Left kidney (tissue), 8 donors: ENCODE results near the gene RHOXF1. TPM values are rescaled to one million over a fixed set of nuclear protein-coding genes. Genes with fewer than 3 reads are reported as not detected.
"Not testable (repeated sequence)": the region's sequence is repeated elsewhere in the genome, so short reads cannot be mapped to it uniquely, and the experiment has no call there.

Experiments
- DNase-seq: peaks from one replicate; pipeline ENCODE4 v3.0.0-alpha.2; 2013
- long read RNA-seq, 8 donors: transcript quantifications; one replicate each; lab custom pipeline, GENCODE V29; 2026
- polyA plus RNA-seq: library from polyadenylated mRNA; unstranded; fragments of 120-200 nt; gene quantifications from one replicate; pipeline ENCODE4 v1.2.1, GENCODE V29; 2013; ENCODE audit not compliant: insufficient read length

Gene RHOXF1, protein sequence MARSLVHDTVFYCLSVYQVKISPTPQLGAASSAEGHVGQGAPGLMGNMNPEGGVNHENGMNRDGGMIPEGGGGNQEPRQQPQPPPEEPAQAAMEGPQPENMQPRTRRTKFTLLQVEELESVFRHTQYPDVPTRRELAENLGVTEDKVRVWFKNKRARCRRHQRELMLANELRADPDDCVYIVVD
- 3.0 TPM for polyA plus RNA-seq
- long read RNA-seq, donor 1, partial matches to known transcripts = 0 of 1 reads
- long read RNA-seq, donor 1, other reads (novel, unspliced or antisense) = 0 of 1 reads
- long read RNA-seq, donor 2, partial matches to known transcripts = 0 of 2 reads
- long read RNA-seq, donor 2, other reads (novel, unspliced or antisense) = 0 of 2 reads
- long read RNA-seq, donor 3 = 0 reads
- long read RNA-seq, donor 4 = 0 reads
- long read RNA-seq, donor 5 = 0 reads
- long read RNA-seq, donor 6 = 0 reads
- long read RNA-seq, donor 7, partial matches to known transcripts = 0 of 1 reads
- long read RNA-seq, donor 7, other reads (novel, unspliced or antisense) = 0 of 1 reads
- long read RNA-seq, donor 8 = 0 reads

DNA sequence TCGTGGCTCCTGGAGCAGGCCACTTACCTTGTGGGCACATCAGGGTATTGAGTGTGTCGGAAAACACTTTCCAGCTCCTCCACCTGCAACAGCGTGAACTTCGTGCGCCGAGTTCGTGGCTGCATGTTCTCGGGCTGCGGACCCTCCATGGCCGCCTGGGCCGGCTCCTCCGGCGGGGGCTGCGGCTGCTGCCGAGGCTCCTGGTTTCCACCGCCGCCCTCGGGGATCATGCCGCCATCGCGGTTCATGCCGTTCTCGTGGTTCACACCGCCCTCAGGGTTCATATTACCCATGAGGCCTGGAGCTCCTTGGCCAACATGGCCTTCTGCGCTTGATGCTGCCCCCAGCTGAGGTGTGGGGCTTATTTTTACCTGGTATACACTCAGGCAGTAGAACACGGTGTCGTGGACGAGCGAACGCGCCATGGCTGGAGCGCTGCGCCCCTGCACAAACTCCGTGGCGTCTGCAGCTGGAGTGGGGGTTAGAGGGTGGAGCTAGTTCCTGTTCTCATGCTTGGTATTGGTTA lies at the start of gene RHOXF1:
RHOXF1 (minus strand) TSS at position 476 of the 526 bp plus-strand sequence; CDS start at position 425, 51 bp downstream.
- no peak for DNase-seq

DNA sequence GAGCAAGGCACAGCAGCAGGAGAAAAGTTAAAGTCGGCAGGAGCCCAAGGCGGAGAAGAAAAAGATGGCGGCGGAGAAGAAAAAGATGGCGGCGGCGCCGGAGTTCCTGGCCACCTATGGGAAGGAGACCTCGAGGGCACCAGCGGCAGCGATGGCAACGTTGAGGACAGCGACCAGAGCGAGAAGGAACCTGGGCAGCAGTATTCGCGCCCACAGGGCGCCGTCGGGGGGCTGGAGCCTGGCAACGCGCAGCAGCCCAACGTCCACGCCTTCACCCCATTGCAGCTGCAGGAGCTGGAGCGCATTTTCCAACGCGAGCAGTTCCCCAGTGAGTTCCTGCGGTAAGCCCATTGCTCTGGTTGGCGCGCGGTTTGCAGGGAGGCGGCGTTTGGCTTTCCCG lies 43.4 kb upstream of the RHOXF1 start:
- not testable (repeated sequence) for DNase-seq

DNA sequence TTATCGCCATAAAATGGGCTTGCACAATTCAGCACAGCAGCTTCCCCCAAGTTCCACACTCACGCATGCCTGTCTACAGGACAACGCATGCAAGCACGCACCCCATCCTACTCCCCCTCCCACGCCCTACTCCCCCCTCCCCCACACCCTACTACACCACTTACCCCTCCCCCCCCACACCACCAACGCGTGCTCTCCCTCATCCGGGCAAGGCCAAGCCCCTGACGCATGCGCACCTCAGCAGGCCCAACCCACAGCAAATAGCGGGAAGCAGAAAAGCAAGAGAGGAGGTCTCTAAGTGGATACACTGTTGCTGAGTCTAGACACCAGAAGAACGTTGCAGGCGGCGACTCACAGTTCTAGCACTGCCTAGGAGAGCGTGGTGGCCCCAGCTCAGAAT lies 42.6 kb upstream of the RHOXF1 start, which contains the start of gene RHOXF2:
RHOXF2 (plus strand) TSS at position 301 of the 400 bp plus-strand sequence. CDS start 138 bp downstream, outside the sequence.
- not testable (repeated sequence) for DNase-seq

DNA sequence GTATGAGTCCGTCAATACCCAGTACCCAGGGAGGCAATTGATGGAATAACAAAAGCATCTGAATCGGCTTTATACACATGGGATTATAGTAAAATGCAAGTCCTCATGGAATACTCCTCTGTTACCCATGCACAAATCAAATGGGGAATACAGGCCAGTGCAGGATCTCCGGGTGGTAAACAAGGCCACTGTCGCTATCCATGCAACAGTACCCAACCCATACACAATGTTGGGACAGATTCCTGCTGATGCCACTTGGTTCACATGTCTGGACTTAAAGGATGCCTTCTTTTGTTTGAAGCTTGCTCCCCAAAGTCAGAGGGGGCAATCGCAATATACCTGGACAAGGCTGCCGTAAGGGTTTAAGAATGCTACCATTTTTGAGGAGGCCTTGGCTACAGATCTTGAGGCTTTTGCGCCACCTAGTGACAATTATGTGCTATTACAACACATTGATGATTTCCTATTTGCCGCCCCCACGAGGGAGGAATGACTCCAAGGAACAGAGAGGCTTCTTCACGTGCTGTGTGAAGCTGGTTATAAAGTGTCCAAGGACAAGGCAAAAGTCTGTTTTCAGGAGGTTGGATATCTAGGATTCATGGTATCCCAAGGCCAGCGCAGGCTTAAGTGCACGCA lies 34.5 kb upstream of the RHOXF1 start:
- not testable (repeated sequence) for DNase-seq

DNA sequence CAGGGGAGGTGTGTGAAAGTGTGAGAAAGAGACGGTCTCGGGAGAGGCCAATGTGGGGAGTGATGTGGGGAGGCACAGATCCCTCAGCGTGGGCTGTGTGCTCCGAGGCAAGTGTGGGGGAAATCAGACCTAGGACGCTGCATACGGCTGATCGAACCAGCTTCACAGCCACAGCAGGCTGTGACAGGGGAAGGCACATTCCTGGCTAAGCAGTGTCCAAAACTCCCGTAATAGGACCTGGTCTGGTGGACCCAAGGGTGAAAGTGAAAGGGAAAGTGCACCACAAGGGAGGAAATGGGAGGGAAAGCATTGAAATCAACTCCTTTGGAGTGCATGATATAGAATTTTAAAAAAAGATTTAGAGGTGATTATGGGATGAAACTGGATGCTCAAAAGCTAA lies 31.8 kb upstream of the RHOXF1 start:
- no peak for DNase-seq

DNA sequence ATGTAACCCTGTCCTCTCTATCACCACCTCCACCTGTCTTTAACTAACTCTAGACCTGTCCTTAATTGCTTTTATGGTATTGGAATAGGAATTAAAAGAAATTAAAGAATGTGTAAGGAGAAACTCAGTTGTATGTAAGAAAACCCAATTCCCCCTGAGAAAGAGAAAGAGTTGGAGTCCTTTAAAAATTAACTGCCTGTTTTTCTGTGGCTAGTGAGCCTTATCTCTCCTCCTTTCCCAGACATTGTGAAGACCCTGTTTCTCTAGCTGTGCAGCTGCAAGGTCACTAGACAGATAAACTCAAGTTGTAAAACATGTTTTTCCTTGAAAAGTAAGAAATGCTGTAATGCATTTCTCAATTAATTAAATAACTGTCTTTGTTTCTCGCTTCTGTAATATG lies 30.6 kb upstream of the RHOXF1 start:
- DNase-seq = not testable (repeated sequence)

DNA sequence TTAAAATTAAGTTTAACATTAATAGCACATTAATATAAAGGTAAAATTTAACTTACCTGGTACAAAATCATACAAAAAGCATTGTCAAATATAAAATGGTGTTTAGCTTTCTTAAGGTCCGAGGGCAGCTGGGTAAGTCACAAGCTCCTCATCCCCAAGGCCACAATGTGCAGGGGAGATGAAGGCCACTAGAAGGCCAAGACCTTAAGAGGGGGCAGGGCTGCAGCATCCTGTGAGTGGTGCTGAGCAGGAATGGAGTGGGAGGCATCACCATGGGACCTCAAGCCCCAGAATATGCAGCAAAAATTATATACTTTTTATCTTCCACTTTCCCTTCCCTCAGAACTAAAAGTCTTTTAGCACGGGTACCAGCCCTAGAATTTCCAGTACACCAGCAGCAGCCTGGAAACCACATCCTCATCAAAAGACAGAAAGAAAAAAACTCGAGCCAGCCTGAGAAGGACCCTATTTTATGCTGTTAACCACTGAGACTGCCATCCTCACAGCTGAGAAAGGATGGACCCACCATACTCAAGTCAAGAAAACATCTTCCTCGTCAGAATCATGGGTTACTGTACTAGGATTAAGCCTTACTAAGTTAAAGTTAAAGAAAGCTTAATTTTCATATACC lies 29.7 kb upstream of the RHOXF1 start:
- DNase-seq = no peak

DNA sequence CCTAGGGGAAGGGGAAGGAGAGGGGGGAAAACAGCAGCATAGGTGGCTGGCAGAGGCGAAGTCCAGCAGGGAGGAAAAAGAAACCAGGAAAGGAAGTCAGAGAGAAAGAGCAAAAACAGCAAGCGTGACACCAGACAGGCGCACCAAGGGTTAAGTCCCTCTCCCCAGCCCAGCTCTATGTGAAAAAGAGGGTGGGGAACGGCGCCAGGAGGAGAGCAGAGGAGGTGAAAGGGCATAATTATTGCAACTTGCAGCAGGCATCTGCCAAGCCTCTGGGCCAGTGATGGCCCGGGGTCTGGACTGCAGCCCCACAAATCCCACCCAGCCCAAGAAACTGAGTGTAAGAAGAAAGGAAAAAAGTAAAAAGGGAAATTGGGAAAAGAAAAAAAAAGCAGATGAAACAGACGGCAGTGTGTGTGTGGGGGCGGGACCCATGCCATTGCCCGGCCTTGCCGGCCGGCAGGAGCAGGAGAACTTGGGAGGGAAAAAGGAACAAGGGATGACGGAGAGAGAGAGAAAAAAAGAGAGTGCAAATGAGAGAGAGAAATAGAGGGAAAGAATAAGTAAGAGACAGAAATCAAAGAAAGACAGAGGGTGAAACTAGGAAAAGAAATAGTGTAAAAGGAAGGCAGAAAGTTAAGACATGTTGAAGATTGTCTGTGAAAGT lies 28.6 kb upstream of the RHOXF1 start:
- peak; percentile 5 for DNase-seq

DNA sequence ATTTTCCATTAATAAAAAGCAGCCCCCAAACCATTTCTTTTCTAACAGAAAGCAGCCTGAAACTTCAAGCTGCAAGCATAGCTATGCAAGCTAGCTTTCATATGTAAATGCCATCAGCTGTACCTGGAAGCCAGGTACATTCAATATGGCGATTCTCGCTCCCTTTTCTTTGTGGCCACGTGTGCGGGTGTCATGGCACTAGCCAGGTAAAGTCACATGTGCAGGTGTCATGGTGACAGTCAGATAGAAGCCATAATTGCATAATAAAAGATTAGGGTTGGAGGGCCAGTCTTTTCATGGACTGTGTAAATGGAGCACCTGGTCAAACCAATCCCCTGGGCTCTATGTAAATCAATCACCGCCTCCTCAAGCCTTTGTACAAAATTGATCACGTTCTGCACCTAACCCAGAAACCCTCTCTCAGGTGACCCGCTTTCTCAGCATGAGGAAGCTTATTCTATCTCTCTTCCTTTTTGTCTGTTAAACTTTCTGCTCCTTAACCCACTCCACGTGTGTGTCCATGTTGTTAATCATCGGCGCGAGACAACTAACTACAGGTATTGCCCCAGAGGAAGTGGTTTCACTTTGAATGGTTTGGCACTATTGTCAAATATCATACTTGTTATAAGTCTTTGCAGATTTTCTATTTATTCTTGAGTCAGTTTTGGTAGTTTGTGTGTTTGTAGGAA lies 24.7 kb upstream of the RHOXF1 start:
- no peak for DNase-seq

DNA sequence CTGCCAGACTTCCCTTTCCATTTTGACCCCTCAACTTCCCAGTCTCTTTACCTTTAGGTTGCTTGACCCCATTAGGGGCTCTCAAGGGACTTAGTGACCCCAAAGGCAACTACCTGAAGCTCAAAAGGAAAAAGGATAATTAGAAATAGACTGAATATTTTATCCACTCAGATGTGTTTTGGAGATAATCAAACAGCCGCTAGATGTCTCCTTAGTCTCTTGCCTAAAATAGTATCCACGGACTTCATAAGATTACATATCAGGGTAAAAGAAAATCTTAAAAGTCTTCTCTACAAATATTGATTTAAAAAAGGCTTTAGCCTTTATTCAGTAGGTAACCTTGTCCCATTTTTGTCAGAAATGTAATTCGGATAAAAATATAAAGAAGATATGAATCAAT lies 21.7 kb upstream of the RHOXF1 start:
- DNase-seq = no peak

DNA sequence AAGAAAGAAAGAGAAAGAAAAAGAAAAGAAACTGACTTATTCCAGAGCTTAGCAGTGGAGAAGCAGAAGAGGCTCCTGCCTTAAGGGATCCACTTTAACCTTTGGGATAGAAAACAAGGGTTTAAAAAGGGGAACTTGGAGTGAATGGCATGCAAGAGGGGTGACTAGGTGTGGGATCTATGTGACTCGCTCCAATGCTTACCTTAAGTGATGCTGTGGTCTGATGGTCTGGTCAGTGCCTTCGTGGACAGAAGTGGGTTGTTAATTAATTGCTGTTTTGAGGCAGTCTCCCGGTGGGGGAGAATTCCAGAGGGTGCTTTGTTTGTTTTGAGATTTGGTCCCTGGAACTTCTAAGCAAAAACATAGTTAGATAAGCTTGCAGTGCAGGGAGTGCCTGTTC lies 21.1 kb upstream of the RHOXF1 start:
- no peak for DNase-seq

DNA sequence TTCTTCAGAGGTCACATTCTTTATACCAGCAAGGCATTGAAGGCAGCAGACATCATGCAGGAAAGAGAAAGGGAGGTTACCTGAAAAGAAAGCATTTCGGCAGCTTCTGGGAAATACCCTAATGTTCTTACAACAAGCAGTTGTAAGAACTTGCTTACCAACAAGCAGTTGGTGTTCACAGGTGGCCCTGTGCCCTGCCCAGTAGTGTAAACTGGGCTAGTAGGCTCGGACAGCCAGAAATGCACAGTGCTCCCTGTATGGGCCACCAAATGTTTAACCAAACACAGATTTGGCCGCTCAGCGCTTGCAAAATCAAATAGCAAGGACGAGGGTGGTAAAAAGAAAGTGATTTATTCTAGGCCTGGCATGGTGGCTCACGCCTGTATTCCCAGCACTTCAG lies 20.4 kb upstream of the RHOXF1 start:
- DNase-seq = no peak

DNA sequence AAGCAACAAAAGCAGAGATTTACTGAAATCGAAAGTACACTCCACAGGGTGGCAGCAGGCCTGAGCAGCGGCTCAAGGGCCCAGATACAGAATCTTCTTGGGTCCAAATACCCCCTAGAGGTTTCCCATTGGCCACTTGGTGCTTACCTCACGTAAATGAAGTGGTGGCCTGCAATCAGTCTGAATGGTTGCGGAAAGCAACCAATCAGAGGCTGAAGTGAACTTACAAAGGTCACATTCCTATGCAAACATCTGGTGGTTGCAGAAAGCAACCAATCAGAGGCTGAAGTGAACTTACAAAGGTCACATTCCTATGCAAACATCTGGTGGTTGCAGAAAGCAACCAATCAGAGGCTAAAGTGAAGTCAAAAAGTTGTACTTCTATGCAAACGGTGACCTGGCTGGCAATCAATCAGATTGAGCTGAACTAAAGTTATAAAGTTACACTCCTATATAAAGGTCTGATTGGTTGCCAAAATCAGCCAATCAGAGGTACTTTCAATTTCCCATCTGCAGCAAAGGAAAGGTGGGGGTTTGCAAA lies 12.7 kb upstream of the RHOXF1 start:
- DNase-seq = not testable (repeated sequence)

DNA sequence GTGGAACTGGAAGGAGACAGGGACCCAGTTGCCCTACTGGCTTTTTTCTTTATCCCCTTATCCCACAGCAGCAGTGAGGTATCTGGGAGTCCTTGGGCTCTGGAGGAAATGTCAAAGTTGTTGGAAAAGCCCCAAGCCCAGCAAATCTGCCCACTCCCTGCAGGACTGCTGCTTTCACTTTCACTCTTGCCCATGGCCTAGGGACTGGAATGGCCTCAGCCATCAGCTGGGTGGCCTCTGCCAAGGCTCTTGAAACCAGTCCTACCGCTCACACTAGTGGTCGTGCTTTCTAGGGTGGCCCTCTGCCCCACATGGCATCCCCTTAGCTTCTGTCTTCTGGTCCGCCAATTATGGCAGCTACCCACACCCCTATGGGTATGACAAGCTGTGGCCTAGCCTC lies 9.7 kb upstream of the RHOXF1 start:
- DNase-seq = no peak

DNA sequence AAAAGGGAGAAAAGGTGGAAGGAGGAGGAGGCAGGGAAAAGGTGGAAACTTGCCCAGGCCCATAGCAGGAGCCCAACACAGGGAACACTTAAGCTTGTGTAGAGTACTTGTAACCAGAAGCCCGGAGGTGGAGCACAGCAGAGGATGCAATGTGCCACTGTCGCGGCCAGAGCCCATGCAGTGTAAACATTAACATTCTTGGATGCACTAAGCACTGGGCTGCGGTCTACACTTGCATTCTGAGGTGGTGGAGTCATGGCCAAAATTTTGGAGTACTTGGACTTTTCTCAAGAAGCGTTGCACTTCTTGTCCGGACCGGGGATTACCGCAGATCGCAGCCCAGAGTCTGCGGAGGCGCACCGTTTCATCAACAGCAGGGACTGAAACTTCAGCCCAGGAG lies 4.5 kb upstream of the RHOXF1 start:
- no peak for DNase-seq

DNA sequence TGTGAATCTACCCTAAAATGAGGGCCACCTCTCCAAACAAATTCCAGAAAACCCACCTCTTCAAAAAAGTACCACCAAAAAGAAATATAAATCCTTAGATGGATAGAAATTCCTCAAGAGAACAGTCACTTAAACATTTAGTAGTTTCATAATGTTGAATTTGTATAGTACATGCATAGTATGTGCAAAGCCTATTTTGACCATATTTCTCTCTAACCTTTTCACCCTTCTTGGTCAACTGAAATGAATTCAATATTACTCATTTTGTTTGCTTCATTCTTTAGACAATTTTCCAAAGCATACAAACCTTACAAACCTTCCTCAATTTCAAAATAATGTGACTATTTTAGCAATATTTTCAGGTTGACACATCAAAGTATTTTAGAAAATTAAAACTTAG lies 4.1 kb downstream of the RHOXF1 start:
- DNase-seq = no peak

DNA sequence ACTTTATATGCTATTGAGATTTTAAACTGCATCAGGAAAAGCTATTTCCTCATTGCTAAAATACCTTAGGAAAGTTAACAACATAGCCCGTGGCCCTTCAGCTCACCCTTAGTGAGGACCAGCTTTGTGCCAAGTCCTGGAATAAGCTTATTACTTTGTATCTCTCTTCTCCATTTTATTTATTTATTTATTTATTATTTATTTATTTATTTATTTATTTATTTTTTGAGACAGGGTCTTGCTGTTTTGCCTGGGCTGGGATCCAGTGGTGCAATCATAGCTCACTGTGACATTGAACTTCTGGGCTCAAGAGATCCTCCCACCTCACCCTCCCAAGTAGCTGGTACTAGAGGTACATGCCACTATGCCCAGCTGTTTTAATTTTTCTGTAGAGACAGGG lies 6.3 kb downstream of the RHOXF1 start:
- DNase-seq = no peak

DNA sequence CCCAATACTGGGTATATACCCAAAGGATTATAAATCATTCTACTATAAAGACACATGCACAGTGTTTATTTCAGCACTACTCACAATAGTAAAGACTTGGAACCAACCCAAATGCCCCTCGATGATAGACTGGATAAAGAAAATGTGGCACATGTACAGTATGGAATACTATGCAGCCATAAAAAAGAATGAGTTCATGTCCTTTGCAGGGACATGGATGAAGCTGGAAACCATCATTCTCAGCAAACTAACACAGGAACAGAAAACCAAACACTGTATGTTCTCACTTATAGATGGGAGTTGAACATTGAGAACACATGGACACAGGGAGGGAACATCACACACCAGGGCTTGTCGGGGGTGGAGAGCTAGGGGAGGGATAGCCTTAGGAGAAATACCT lies 11.0 kb downstream of the RHOXF1 start:
- not testable (repeated sequence) for DNase-seq

DNA sequence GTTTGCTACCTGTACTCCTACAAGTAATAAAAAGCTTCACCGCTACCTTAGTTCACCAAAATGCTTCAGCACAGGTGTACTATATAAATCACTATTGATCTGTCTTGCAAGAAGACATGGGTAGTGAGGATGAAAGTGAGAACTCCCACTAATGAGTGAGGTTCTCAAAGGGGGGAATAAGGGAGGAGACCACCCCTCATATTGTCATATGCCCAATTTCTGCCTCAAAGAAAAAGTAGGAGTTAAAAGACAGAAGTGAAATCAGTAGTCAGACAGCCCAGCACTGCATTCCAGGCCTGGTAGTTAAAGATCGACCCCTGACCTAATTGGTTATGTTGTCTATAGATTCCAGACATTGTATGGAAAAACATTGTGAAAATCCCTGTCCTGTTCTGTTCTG lies 14.7 kb downstream of the RHOXF1 start:
- DNase-seq = not testable (repeated sequence)

DNA sequence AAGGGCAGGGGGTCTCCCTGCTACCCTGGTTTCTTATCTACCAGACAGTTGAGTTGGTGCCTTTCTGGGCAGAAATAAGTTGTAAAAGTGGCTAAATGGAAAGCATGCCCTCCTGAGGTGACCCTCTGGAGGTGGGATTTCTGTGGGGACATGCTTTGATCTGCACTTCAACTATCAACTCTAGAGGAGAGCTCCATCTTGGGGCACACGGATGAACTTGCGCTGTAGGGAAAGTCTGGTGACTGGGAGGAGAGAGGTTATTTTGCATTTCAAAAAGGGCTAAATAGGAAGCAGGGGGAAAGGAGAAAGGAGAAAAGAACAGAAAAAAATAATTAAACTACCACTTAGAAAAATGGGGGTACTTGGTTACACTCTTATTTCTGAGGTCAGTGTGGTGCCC lies 25.5 kb downstream of the RHOXF1 start:
- no peak for DNase-seq
